Stimulated activated CD8-positive, alpha-beta memory T cell treated with anti-CD3 and anti-CD28 coated beads, Interleukin-15, amount 100 ng/mL, for 1 hour (primary cell): ENCODE measurements around the gene CNMD.

Experiments
- DNase-seq: peaks from one replicate; pipeline ENCODE4 v3.0.0-alpha.2; 2020; ENCODE audit warnings: low read depth

The CNMD gene

DNA sequence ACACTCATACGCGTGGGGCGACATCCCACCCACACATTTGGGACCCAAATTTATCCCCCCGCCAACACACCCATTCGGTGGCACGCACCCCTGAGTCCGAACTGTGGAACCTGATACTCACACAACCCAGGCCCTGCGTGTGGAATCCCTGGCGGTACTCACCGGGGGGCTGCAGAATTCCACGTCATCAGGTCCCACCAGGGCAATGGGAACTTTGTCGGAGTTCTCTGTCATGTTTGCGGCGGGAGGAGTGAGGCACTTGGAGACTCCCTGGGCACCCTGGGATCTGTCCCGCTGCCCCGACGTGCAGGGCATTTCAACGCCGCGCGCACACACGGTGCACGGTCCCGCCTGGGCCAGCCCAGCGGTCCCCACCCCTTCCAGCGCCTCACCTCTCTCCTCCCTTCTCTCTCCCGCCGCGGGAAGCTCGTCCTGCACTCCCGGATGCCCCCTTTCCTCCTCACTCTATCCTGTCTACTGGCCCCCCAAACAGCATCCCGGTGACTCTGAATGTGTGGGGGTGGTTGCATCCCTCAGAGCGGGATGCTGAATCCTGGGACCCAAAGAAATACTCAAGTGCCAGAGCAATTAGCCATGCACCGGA lies at the start of gene CNMD:
Gene CNMD (minus strand): TSS at position 353 of the 604 bp plus-strand sequence. CDS start 119 bp downstream, at position 234.
- DNase-seq = no peak

DNA sequence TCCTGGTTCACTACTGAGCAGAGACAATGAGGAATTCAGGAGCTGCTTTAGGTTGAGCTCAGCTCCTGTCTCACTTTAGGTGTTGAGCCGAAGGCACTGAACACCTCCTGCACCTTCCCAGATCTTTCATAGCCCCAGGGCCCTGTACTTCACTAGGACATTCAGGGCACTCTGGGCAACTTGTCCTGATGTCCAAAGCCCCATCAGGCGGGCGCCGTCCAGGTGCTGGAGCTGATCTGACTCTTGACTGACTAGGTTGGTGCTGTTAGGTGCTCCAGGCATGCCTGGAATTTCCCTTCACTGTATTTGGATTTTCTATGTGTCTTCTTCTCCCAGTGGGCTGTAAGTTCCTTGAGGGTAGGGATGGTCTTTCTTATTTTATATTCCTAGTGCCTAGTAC lies 48.4 kb upstream of the CNMD start:
- no peak for DNase-seq

DNA sequence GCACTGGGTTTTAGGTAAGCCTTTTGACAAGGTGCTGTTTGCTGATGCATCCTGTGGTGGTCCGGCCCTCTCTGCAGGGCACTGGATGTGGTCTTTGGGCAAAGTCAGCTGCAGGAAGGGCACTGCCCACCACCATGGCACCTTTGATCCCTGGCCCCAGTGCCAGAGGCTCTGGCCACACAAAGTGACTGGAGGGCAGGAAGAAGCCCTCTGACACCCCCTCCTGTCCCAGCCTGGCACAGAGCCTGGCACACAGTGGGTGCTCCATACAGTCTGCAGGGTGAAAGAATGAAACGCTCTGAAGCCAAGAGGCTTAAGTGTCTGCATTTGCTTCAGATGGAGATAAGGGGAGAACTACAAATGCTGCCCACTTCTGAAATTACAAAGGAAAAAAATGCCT lies 47.6 kb upstream of the CNMD start:
- no peak for DNase-seq

DNA sequence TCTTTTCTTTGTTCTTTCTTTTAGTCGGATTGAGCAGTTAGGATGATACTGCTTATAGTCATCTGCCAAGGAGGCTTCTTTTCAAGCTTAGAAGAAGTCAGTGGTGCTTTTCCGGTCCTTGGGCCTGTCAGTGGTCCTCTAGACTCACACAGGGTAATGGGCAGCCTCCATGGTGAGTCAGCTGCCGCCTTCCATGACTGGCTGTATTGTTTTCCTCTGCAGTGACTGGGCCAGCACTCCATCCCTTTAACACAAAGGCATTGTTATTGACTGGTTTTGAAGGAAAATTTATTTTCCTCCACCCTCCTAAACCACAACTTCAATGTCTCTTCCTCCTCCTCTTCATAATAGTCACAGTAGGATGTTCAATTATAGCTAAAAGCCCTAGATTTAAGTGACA lies 47.1 kb upstream of the CNMD start:
- no peak for DNase-seq

DNA sequence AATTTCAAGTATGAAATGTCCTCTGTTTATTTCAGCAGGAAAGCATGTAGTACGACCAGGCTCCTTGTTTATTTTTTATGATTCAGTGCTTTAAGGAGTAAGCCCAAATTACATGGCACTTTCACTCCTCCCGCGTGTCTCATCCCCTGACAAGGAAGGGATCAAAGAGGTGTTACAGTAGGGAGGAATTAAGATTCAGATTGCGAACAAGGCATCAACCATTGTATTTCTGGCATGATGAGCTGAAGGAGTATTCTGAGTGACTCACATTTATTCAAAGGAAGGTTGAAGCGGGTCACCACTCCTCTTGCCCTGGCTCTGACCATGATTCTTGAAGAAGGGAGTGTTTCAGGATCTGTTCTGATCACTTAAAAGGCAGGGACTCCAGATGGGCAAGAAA lies 46.1 kb upstream of the CNMD start:
- no peak for DNase-seq

GRCh38 chr13:52784591-52785340 lies 45.1 kb upstream of the CNMD start:
- DNase-seq = no peak

DNA sequence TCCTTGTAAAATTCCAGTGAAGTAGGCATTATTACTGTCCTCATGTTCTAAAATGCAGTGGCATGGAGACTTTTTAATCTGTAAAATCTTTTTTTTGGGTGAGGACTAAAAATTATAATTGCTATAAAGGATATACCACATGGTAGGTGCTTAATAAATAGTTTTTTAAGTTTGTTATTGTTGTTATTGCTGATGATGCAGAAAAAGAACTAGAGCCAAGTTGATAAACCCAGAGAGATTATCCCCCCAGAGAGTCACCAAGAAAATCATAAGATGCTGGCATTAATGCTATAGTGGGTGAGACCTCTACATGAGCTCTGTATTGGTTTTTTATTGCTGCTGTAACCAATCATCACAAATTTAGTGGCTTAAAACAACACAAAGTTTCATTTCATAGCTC lies 44.3 kb upstream of the CNMD start:
- DNase-seq = no peak

DNA sequence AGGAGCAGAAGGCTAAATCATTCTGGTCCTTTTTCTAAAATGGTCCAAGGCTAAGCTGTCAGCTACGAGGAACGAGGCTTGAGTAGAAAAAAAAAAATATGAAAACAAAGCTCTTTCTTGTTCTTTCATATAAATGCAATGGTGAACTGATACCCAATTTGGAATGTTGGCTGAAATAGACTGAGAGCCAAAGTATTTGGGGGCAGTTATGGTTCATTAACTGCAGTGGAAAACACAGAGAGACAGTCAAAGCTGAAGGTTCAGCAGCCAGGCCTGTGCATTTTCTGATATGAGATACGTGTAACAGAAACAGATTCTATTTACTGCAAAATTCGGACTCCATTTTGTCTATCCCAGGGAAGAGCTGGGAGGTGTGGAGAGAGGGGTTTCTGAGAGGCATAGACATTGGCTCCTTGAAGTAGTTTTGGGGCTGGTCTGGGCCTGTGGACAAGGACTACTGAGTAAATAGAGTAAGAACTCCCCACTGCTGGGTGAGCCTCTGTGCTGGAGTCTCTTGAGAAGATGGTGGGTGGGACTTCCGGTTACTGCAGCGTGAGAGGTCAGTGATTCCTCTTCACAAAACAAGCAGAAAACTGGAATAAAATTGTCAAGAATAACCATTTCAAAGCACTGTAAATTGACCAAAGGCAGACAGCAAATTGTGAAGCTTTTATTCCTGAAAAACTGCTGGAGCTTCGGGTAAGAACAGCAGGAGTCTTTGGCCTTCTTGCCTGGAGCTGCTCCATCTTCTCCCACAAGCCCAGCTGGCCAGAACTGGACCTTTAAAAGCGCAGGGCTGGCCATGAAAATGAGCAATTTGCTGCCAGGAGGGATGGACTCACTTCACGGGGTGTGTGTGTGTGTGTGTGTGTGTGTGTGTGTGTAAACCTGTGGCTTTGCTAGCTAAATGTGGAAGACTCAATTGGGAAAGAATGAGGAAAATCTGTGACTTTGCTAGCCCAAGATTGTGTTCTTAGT lies 43.1 kb upstream of the CNMD start:
- DNase-seq = no peak

DNA sequence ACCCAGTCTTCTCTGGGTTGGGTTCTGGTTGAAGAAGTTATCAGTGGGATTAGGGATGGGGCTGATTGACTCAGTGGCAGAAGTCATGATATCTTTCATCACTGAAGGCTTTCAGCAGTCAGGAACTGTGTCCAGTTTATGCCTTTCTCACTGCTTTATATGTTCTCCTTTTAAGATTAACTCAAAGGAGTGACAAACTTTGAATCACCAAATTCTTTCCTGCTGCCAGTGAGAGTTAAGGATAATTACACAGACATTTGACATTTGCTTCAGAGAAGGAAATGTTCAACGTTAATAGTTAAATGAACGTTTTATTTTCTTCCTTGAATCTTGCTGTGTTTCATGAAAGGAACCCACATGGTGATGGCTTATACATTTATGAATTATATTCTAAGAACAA lies 41.0 kb upstream of the CNMD start:
- no peak for DNase-seq

DNA sequence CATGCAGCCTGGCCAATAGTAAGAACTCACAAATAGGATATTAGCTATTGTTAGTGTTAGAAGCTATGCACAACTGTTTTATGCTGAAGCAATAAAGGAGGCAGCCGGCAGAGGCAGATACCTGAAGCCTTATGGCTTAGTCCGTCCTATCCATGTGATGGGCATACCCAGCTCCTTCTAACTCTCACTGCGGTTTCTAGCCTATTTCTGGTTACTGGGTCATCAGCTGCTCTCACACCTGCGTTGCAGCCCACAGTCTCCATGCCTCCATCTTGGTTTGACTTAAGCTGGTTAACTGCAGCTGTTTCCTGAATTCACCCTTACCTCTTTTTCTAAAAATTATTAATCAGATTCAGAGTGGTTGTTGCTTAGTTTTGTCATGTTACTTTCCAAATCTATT lies 40.5 kb upstream of the CNMD start:
- DNase-seq = no peak

GRCh38 chr13:52779103-52779502 lies 39.5 kb upstream of the CNMD start:
- no peak for DNase-seq

DNA sequence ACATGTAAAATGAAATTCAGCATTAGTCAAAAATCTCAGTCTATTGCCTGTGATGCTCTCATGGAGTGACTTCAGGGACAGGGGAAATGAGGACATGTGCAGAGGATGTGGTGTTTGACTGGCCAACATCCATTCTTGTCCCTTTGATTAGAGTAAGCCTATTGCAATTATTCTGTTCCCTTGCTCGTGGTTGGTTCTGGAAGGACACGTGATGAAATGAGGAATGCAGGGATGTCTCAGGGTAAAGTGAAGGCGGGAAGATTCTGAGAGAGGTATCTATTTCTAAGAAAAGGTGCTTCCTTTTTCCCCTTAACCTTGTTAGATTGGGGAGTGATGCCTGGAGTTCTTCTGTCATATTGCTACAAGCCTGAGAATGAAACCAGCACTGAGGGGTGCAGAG lies 37.1 kb upstream of the CNMD start:
- no peak for DNase-seq

DNA sequence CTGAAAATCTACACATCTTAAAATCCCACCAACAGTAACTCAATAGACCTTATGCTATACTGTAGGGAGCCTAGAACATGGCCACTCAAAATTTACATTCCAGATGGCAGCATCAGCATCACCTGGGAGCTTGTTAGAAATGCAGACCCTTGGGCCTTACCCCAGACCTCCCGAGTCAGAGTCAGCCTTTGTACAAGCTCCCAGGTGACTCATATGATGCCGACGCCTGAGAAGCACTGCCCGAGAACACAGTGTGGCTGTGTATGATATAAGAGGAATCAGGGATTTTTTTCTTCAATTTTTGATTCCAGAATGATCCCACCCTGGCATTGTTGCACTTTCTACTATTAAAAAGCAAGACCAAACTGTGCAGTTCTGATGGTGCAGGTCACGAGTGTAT lies 35.9 kb upstream of the CNMD start:
- DNase-seq = no peak

GRCh38 chr13:52767949-52768516 lies 28.4 kb upstream of the CNMD start:
- no peak for DNase-seq

DNA sequence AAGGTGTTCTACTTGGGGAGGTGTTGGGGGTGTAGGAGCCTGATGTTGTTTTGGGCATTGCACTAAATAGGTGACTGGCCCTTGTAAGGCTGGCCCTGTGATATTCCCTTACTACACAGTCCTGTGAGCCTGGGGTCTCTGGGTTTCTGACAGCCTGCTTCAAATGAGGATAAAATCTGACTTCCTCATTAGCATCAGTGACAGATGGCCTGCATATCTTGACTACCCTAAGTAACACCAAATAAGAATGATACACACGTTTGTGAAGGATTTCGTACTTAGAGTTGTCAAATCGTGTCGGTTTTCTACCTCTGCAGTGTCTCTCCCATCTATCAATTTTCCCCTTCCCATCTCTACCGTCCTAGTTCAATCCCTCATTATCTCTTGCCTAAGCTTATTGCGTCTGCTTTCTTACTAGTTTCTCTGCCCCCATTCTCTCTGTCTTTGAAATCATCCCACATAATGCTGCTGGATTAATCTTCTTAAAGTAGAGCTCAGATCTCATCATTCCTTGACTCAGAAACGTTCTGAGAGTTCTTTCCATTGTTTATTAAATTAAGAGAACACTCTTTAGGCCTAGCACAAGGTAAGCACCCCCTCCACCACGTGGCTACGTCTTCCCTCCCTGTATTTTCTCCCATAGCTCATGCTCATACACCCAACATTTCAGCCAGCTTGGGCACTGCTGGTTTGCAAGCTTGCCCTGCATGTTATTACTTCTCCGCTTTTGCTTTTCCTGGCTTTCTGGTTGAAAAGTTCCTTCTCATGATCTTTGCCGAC lies 26.2 kb upstream of the CNMD start:
- DNase-seq = no peak

GRCh38 chr13:52760077-52760476 lies 20.5 kb upstream of the CNMD start:
- no peak for DNase-seq

DNA sequence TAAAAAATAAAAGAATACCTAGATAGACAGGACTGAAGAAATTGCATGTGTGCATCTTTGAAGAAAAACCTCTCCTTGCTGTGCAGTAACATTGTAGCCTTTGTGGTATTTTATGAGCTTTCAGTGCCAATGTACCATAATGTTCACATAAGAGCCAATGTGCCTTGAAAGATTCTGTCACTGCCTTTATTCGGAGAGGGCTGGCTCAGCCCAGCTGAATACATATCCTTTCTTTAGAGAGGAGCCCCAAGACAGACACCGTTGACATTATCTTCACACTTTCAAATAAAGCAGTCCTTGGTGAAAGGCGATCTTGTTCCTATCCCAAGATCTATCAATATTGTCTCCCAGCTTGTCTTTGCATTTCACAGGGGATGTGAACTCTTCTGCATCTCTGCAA lies 18.5 kb upstream of the CNMD start:
- DNase-seq = no peak

GRCh38 chr13:52751196-52751595 lies 11.6 kb upstream of the CNMD start:
- DNase-seq = no peak

DNA sequence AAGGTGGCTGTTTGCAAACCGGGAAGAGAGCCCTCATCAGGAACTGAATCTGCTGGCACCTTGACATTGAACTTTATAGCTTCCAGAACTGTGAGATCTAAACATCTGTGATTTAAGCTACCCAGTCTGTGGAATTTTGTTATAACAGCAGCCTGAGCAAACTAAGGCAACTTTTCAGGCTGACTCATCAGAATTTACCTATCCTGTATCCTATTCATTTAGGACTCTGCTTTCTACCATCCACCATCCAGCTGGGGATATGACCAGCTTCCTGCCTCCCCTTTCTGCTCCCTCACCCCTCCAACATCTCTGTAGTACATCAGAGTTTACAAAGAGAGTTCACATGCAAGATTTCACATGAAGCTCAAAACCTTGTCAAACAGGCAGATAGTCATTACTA lies 11.1 kb upstream of the CNMD start:
- no peak for DNase-seq

GRCh38 chr13:52749419-52749818 lies 9.8 kb upstream of the CNMD start:
- no peak for DNase-seq

- no peak for DNase-seq
Observed at GRCh38 chr13:52746141-52746540, 6.5 kb upstream of the CNMD start.
